Thoracic aorta (tissue), 2 donors: ENCODE data around the gene ZBTB33. TPM values are rescaled to one million over a fixed set of nuclear protein-coding genes. Genes with fewer than 3 reads are reported as not detected.

Source experiments
- ATAC-seq: fragments of 150-250 bp; one replicate; pipeline ENCODE4 v1.8.0; 2017; ENCODE audit warnings: low read depth; ENCODE audit not compliant: insufficient number of reproducible peaks, low FRiP score
- DNase-seq: peaks from one replicate; pipeline ENCODE4 v3.0.0-alpha.2; 2020; ENCODE audit warnings: low spot score
- H3K27ac ChIP-seq, 2 donors: fragments of 200-600 bp; sonication (generic); 1 replicate in 1 of 2; 2 replicates in 1 of 2; pipeline ENCODE4 v1.5.1; 2016; ENCODE audit warnings: mild to moderate bottlenecking in 2 of 2, moderate library complexity in 2 of 2
- H3K27me3 ChIP-seq: fragments of 200-600 bp; sonication (generic); replicated peaks from 2 replicates; pipeline ENCODE4 v1.6.0; 2016; ENCODE audit warnings: mild to moderate bottlenecking; ENCODE audit not compliant: insufficient read depth
- H3K36me3 ChIP-seq: fragments of 200-600 bp; sonication (generic); one replicate; pipeline ENCODE4 v1.5.1; 2016
- H3K4me1 ChIP-seq, 2 donors: fragments of 200-600 bp; sonication (generic); 1 replicate in 1 of 2; 2 replicates in 1 of 2; pipeline versions ENCODE4 v1.5.1 to v1.6.0; 2016; ENCODE audit warnings: low read depth in 2 of 2, mild to moderate bottlenecking in 1 of 2; ENCODE audit not compliant: control insufficient read depth in 1 of 2
- H3K4me3 ChIP-seq: fragments of 200-600 bp; sonication (generic); 2 replicates; pipeline ENCODE4 v1.5.1; 2016; ENCODE audit warnings: mild to moderate bottlenecking
- H3K9me3 ChIP-seq: fragments of 200-600 bp; sonication (generic); 2 replicates; pipeline ENCODE4 v1.5.1; 2016
- total RNA-seq, 2 donors: library from RNA; depleted of rRNA; stranded (reverse); fragments of >200 nt; gene quantifications; one replicate each; pipeline versions ENCODE4 v1.1.0 to v1.2.3, GENCODE V29; 2016
- TF ChIP-seq, protein P1 (sequence below): fragments of 200-600 bp; sonication (generic); IDR thresholded peaks from one replicate; pipeline ENCODE4 v1.5.1; 2019; ENCODE audit warnings: antibody characterized with exemption

Gene ZBTB33
- total RNA-seq, 2 donors from 2014 or later, result 6.4 to 15.4 TPM

DNA sequence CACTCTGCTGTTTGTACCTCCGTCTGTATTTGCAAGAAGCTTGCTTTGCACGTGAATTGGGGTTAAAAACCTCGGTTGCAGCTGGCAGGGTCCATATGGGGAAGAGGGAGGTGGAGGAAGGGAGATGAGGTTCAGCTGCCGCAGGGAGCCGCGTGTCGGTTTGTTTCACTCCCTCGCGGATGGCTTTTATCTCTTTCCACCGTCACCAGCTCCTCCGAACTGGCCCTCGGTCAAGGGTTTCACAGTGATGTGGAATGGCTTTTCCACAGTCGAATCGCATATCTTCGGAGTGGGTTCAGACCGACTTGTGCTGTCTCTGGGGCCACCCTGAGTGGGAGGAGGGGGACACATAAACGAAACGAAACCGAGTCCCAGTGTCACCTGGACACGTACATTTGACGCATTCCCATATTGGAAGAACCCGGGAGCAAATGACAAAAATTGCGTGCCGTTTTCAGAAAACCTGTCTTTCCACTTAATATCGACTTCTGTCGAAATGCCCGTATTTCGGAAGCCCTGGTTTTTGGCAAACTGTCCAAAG lies 929 bp downstream of the ZBTB33 start:
- TF ChIP-seq, protein P1, sequence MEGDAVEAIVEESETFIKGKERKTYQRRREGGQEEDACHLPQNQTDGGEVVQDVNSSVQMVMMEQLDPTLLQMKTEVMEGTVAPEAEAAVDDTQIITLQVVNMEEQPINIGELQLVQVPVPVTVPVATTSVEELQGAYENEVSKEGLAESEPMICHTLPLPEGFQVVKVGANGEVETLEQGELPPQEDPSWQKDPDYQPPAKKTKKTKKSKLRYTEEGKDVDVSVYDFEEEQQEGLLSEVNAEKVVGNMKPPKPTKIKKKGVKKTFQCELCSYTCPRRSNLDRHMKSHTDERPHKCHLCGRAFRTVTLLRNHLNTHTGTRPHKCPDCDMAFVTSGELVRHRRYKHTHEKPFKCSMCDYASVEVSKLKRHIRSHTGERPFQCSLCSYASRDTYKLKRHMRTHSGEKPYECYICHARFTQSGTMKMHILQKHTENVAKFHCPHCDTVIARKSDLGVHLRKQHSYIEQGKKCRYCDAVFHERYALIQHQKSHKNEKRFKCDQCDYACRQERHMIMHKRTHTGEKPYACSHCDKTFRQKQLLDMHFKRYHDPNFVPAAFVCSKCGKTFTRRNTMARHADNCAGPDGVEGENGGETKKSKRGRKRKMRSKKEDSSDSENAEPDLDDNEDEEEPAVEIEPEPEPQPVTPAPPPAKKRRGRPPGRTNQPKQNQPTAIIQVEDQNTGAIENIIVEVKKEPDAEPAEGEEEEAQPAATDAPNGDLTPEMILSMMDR, result no peak
- H3K4me3 ChIP-seq, result peak overlapping the region; percentile 76
- no peak for ATAC-seq
- peaks cover 3% of the 10 kb centered on the region for H3K36me3 ChIP-seq
- peak overlapping the region; percentile 86 to 87 for H3K27ac ChIP-seq
- H3K9me3 ChIP-seq, result no peaks in the 10 kb centered on the region
- no peak for DNase-seq
- no peaks in the 10 kb centered on the region for H3K27me3 ChIP-seq
- no peaks in the 10 kb centered on the region for H3K4me1 ChIP-seq

DNA sequence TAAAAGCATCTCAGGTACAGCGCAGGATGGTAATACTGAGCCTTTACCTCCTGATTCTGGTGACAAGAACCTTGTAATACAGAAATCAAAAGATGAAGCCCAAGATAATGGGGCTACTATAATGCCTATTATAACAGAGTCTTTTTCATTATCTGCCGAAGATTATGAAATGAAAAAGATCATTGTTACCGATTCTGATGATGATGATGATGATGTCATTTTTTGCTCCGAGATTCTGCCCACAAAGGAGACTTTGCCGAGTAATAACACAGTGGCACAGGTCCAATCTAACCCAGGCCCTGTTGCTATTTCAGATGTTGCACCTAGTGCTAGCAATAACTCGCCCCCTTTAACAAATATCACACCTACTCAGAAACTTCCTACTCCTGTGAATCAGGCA lies 3.2 kb downstream of the ZBTB33 start:
- Histone ChIP-seq H3K4me3 (no peak overlapping the region), H3K36me3 (peaks cover 3% of the 10 kb centered on the region), H3K27me3 (no peaks in the 10 kb centered on the region), H3K27ac (no peak overlapping the region), H3K9me3 (no peaks in the 10 kb centered on the region), H3K4me1 (no peaks in the 10 kb centered on the region)
- TF ChIP-seq, protein P1, result no peak
- ATAC-seq, result no peak
- no peak for DNase-seq

DNA sequence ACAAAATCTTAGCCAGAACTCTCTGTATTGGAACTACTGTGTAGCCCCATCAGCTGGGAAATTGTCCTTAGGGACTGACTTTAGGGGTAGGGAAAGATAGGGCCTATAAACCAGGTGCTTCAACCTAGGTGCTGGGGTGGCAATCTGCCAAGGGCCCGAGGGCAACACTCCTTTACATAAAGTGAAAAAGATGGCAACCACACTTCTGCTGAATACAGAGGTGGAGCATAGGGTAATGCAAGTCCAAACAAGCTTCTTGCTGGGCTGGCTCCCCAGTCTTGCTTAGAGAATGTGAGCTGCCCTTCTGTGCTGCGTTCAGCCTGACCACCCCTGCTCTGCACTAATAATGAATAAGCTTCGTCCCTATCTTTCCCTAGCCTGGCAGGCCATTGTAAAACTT lies 9.8 kb downstream of the ZBTB33 start:
- TF ChIP-seq, protein P1, result no peak
- ATAC-seq (no peak), DNase-seq (no peak)
- no peaks in the 10 kb centered on the region for H3K9me3 ChIP-seq
- no peaks in the 10 kb centered on the region for H3K4me1 ChIP-seq
- H3K36me3 ChIP-seq, result no peaks in the 10 kb centered on the region
- no peak overlapping the region for H3K4me3 ChIP-seq
- H3K27ac ChIP-seq, result no peak overlapping the region
- no peaks in the 10 kb centered on the region for H3K27me3 ChIP-seq

DNA sequence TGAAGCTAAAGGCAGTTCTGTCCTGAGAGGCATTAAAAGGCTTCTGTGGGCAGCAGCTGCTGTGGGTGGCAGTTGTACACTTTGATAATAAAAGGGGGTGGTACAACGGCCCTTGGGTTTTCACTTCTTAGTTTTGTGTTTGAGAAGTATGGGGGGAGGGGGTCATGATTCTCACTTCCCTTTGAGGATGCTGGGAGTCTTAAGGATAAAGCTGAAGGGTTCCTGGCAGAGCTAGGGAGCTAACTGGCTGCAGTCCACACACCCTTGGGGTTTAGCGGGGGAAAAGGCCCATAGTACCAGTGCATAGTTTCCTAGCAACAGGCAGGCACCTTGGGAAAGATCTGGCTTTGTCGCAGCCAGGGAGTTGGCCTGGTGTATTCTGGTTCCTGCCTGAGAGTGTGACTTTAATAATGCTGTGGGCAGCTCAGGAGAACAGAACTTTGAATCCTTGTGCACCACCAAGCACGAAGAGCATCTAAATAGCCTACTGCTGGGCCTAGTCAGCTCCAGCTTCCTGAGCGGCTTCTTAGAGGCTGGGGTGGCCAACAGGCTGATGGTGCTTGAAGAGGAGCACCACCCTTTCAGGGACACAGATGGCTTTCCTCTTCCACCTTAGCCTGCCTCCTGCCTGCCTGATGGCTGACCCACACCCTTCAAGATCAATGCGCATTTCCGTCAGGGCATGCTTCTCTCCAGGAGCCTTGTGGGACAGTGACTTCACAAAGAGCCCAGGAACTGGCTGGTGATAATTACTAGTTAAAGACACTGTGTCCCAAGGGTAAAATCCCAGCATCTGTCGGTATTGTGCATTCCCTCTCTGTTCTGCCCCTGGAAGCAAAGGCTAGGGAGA lies 12.5 kb downstream of the ZBTB33 start:
- Histone ChIP-seq H3K4me1 (no peaks in the 10 kb centered on the region), H3K9me3 (no peaks in the 10 kb centered on the region), H3K4me3 (no peak overlapping the region), H3K27me3 (no peaks in the 10 kb centered on the region), H3K36me3 (no peaks in the 10 kb centered on the region), H3K27ac (no peak overlapping the region)
- TF ChIP-seq, protein P1, result no peak
- DNase-seq (no peak), ATAC-seq (no peak)

DNA sequence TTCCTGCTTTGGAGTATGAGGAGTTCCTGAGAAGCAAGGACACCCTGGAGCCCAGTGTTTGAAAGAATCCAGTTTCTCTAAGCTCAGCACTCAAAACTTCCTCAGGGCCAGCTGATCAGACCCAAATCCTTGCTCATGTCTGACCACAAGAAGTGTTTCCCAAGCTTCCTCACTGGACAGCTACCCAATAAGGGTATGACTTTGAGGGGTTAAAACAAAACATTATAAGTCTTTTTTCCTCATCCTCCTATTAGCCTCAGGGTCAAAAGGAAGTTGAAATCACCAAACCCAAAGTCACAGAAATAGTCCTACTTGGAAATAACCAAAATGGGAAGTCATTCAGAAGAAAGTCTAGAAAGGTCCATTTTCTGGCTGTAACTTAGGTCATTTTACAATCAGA lies 13.7 kb downstream of the ZBTB33 start:
- no peaks in the 10 kb centered on the region for H3K36me3 ChIP-seq
- H3K4me3 ChIP-seq, result no peak overlapping the region
- ATAC-seq (no peak), DNase-seq (no peak)
- no peaks in the 10 kb centered on the region for H3K4me1 ChIP-seq
- no peaks in the 10 kb centered on the region for H3K9me3 ChIP-seq
- no peaks in the 10 kb centered on the region for H3K27me3 ChIP-seq
- H3K27ac ChIP-seq, result no peak overlapping the region
- TF ChIP-seq, protein P1, result no peak
